ENCODE data around the gene BACE1.

Gene BACE1

DNA sequence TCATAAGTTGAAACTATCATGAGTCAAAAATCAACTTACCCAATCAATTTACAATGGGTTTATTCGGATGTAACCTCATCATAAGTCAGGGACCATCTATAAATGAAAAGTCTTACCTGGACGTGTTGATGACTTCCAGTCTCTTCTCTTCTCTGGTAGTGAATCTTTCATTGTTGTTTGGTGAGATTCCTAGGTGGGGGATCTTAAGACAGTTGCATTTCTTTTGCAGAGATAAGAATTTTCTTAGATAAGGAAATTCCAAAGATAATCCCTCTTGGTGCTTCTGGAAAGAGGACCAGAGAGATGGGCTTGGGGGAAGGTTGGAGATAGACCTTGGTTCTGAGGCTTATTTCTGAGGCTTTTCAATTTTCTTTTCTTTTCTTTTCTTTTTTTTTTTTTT is 46.2 kb downstream of the BACE1 start:
- TF ChIP-seq, protein P1, sequence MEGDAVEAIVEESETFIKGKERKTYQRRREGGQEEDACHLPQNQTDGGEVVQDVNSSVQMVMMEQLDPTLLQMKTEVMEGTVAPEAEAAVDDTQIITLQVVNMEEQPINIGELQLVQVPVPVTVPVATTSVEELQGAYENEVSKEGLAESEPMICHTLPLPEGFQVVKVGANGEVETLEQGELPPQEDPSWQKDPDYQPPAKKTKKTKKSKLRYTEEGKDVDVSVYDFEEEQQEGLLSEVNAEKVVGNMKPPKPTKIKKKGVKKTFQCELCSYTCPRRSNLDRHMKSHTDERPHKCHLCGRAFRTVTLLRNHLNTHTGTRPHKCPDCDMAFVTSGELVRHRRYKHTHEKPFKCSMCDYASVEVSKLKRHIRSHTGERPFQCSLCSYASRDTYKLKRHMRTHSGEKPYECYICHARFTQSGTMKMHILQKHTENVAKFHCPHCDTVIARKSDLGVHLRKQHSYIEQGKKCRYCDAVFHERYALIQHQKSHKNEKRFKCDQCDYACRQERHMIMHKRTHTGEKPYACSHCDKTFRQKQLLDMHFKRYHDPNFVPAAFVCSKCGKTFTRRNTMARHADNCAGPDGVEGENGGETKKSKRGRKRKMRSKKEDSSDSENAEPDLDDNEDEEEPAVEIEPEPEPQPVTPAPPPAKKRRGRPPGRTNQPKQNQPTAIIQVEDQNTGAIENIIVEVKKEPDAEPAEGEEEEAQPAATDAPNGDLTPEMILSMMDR (IDR thresholded peaks at IDR 0.05) = no peak

DNA sequence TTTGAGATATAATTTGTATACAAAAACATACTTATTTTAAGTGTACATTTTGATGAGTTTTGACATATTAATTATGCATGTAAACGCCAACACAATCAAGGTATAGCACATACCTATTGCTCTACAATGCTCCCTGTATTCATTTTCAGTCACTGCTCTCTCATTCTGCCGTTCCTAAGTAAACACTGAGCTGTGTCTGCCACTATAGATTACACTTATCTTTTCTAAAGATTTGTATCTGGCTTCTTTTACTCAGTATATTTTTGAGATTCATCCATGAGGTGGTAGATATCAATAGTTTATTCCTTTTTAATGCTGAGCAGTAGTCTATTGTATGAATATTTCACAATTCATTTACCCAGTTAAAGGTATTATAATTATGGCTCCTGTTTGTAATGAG is 50.3 kb downstream of the BACE1 start:
- TF ChIP-seq, protein P1 (IDR thresholded peaks at IDR 0.05) = no peak

DNA sequence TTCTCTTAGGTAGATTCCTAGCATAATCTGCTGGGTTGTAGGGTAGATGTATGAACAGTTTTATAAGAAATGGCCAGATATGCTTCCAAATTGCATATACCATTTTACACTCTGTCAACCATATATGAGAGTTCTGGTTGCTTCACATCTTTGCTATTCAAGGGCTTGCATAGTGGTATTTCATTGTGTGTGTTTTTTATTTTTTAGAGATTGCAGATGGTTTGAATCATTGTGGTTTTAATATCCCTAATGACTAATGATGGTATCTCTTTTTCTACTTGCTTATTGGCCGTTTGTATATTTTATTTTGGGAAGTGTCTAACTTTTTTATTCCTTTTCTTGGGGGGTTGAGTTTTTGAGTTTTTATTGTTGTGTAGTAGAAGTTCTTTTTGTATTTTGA is 56.6 kb downstream of the BACE1 start:
- TF ChIP-seq, protein P1 (IDR thresholded peaks at IDR 0.05) = no peak

DNA sequence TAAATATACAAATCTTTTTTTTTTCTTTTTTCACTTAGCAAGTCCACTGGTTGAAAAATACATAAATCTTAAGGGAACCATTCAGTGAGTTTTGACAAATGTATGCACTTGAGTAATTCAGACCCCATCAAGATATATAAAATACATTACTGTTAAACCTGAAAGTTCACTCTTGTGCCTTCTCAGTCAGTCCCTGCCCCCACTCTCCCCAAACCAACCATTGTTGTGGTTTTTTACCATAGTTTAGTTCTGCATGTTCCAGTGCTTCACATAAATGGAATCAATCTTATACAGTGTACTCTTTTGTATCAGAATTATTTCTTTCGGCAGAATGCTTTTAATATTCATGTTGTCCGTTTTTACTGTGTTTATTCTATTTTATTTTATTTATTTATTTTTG is 57.5 kb downstream of the BACE1 start:
- TF ChIP-seq, protein P1 (IDR thresholded peaks at IDR 0.05) = no peak

DNA sequence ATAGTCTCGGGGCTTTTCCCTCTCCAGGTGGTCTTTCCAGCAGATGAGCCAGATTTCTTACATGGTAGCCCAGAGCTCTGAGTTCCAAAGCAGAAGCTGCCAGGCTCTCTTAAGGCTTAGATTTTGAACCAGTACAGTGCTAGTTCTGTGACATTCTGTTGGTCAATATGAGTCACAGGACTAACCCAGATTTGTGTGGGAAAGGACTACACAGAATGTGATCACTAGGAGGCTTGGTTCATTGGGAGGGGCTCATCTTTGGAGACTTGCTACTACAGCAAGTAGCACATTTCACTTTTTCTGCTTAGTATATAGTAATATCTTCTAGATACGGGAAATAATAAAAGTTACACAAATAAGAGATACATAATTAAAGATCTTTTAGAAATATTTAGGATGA is 59.5 kb downstream of the BACE1 start:
- TF ChIP-seq, protein P1 (IDR thresholded peaks at IDR 0.05) = no peak

DNA sequence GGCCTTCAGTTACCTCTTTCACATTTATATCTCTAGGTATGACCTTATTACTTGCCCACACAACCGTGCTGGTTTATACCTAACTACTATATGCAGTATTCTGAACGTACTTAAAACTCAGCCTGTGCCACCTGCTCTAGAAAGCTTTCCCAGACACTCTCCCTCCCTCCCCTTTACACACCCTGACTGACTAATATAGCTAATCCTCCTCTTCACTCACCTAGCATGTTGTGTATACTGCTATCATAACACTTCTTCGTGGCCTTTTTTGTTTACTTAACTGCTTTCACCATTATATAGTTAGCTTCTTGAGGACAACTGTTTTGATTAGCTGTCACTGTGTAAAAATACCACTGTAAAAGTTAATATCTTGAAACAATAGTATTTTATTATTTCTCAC is 60.1 kb downstream of the BACE1 start:
- TF ChIP-seq, protein P1 (IDR thresholded peaks at IDR 0.05) = no peak

DNA sequence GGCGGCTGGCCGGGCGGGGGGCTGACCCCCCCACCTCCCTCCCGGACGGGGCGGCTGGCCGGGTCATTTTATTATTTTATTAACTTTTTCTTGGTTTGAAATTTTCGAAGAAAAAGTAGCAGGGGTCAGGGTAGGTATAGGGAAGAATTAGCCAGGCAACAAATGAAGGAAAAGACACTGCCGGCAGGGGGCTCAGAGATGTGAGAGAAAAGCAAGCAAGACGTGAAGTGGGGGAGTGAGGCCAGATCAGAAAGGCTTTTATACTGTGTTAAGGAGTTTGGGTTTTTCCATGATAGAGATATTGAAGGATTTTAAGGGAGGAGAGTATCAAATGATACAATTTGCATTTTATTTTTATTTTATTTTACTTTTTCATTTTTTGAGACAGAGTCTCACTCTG is 64.5 kb downstream of the BACE1 start:
- TF ChIP-seq, protein P1 (IDR thresholded peaks at IDR 0.05) = no peak

DNA sequence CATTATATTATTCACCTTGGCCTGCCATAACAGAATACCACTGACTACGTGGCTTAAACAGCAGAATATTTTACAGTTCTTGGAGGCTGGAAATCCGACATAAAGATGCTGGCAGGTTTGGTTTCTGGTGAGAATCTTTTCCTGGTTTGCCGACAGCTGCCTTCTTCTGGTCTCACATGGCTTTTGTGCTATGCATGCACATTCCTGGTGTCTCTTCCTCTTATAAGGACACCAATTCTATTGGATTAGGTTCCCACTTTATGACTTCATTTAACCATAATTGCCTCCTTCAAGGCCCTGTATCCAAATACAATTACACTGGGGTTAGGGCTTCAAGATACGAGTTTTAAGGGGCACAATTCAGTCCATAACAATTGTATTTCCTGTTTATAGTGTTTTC is 66.5 kb downstream of the BACE1 start:
- TF ChIP-seq, protein P1 (IDR thresholded peaks at IDR 0.05) = no peak
